HG02678 (cell line): ENCODE measurements around the gene EEFSEC.

ENCODE experiments used
- ATAC-seq: cut with Tn5 transposase; IDR thresholded peaks from one replicate; pipeline ENCODE4 v1.9.1; 2021; ENCODE audit warnings: mild to moderate bottlenecking, moderate library complexity; ENCODE audit not compliant: unreplicated experiment

Gene EEFSEC

GRCh38 chr3:128153156-128154041, at the start of gene EEFSEC:
Gene EEFSEC (plus strand): TSS chr3:128153481. CDS start chr3:128153508, 27 bp downstream.
- peak; percentile 81 for ATAC-seq

- no peak for ATAC-seq
Observed at GRCh38 chr3:128107834-128108233, 45.4 kb upstream of the EEFSEC start.

GRCh38 chr3:128111147-128111546, 42.1 kb upstream of the EEFSEC start:
- no peak for ATAC-seq

- ATAC-seq: no peak
Observed at GRCh38 chr3:128112357-128112968, 40.8 kb upstream of the EEFSEC start.

- no peak for ATAC-seq
Observed at GRCh38 chr3:128113817-128114794, 39.2 kb upstream of the EEFSEC start.

GRCh38 chr3:128122013-128122412, 31.3 kb upstream of the EEFSEC start:
- ATAC-seq: no peak

- no peak for ATAC-seq
Observed at GRCh38 chr3:128123156-128123537, 30.1 kb upstream of the EEFSEC start.

GRCh38 chr3:128123538-128124368, 29.5 kb upstream of the EEFSEC start, which contains the start of gene RUVBL1:
Gene RUVBL1 (minus strand): TSS chr3:128123812. CDS start chr3:128123724, 88 bp downstream.
- ATAC-seq: peak; percentile 100

- ATAC-seq: no peak
Observed at GRCh38 chr3:128127236-128127635, 26.0 kb upstream of the EEFSEC start.

- ATAC-seq: no peak
Observed at GRCh38 chr3:128128251-128128650, 25.0 kb upstream of the EEFSEC start.

- no peak for ATAC-seq
Observed at GRCh38 chr3:128131897-128132646, 21.2 kb upstream of the EEFSEC start.

GRCh38 chr3:128133273-128133883, 19.9 kb upstream of the EEFSEC start:
- no peak for ATAC-seq

GRCh38 chr3:128143496-128143895, 9.8 kb upstream of the EEFSEC start:
- ATAC-seq: no peak

- ATAC-seq: no peak
Observed at GRCh38 chr3:128144512-128145187, 8.6 kb upstream of the EEFSEC start.

- ATAC-seq: no peak
Observed at GRCh38 chr3:128145279-128145678, 8.0 kb upstream of the EEFSEC start.

GRCh38 chr3:128146201-128146600, 7.1 kb upstream of the EEFSEC start:
- ATAC-seq: no peak

- ATAC-seq: no peak
Observed at GRCh38 chr3:128149650-128150049, 3.6 kb upstream of the EEFSEC start.

- no peak for ATAC-seq
Observed at GRCh38 chr3:128151758-128152274, 1.5 kb upstream of the EEFSEC start.
